Fibroblast of lung (primary cell): Measurements from ENCODE around the gene C2CD4C. TPM values are rescaled to one million over a fixed set of nuclear protein-coding genes. Genes with fewer than 3 reads are reported as not detected.

Experiments used
- DNase-seq, 2 donors: peaks; one replicate each; pipeline versions ENCODE4 v3.0.0 to v3.0.0-alpha.2; 2010; ENCODE audit warnings: low read depth in 2 of 2
- H2AFZ ChIP-seq: 2 replicates; pipeline ENCODE4 v1.5.1; 2012; ENCODE audit warnings: low read length, control low read depth, inconsistent platforms
- H3K27ac ChIP-seq: 2 replicates; pipeline ENCODE4 v1.5.1; 2011; ENCODE audit warnings: low read length, control low read depth; ENCODE audit not compliant: insufficient read depth
- H3K27me3 ChIP-seq: 2 replicates; pipeline ENCODE4 v1.5.1; 2011; ENCODE audit warnings: mild to moderate bottlenecking, low read length; ENCODE audit not compliant: control insufficient read depth, insufficient read depth
- H3K36me3 ChIP-seq: 2 replicates; pipeline ENCODE4 v1.5.1; 2011; ENCODE audit warnings: low read length; ENCODE audit not compliant: control insufficient read depth, insufficient read depth
- H3K4me1 ChIP-seq: 2 replicates; pipeline ENCODE4 v1.5.1; 2011; ENCODE audit warnings: low read length; ENCODE audit not compliant: control insufficient read depth, insufficient read depth; ENCODE audit errors: extremely low read depth
- H3K4me2 ChIP-seq: 2 replicates; pipeline ENCODE4 v1.5.1; 2011; ENCODE audit warnings: low read length, control low read depth; ENCODE audit not compliant: insufficient read depth; ENCODE audit errors: extremely low read depth
- H3K4me3 ChIP-seq, 4 experiments: fragments of 200-600 bp in 1 of 4; sonication (generic) in 1 of 4; replicated peaks in 1 of 4; 2 replicates each; pipeline ENCODE4 v1.5.1; 2011 to 2016; ENCODE audit warnings: low read length in 4 of 4, low read depth in 3 of 4, mild to moderate bottlenecking in 3 of 4, control low read depth in 2 of 4, inconsistent platforms in 1 of 4, mixed read lengths in 1 of 4; ENCODE audit not compliant: insufficient read depth in 1 of 4; ENCODE audit errors: control extremely low read depth in 1 of 4
- H3K79me2 ChIP-seq: 2 replicates; pipeline ENCODE4 v1.5.1; 2012; ENCODE audit warnings: mild to moderate bottlenecking, low read length, inconsistent platforms; ENCODE audit not compliant: control insufficient read depth, insufficient read depth
- H3K9ac ChIP-seq: 2 replicates; pipeline ENCODE4 v1.5.1; 2011; ENCODE audit warnings: mild to moderate bottlenecking, low read length, control low read depth; ENCODE audit not compliant: insufficient read depth
- H3K9me3 ChIP-seq: 2 replicates; pipeline ENCODE4 v1.5.1; 2012; ENCODE audit warnings: low read depth, low read length; ENCODE audit not compliant: control insufficient read depth, insufficient read depth
- H4K20me1 ChIP-seq: 2 replicates; pipeline ENCODE4 v1.5.1; 2011; ENCODE audit warnings: low read length; ENCODE audit not compliant: control insufficient read depth, insufficient read depth; ENCODE audit errors: extremely low read depth
- CTCF ChIP-seq, 2 donors: IDR thresholded peaks in 1 of 2; conservative IDR thresholded peaks in 1 of 2; 1 replicate in 1 of 2; 2 replicates in 1 of 2; pipeline ENCODE4 v1.5.1; 2011 to 2012; ENCODE audit warnings: low read length in 2 of 2, control low read depth in 1 of 2, inconsistent platforms in 1 of 2, low read depth in 1 of 2, mild to moderate bottlenecking in 1 of 2
- EZH2 ChIP-seq: IDR thresholded peaks from 2 replicates; pipeline ENCODE4 v1.5.1; 2012; ENCODE audit warnings: low read length, control low read depth, mild to moderate bottlenecking; ENCODE audit errors: missing control alignments
- polyA plus RNA-seq, 2 donors: library from polyadenylated mRNA; depleted of rRNA in 1 of 2; stranded (reverse) in 1 of 2; unstranded in 1 of 2; fragments of >200 nt; gene quantifications; 2 replicates each; pipeline ENCODE4 v1.2.1, GENCODE V29; 2011 to 2012; ENCODE audit warnings: missing spikeins in 1 of 2
- total RNA-seq: library from RNA; depleted of rRNA; stranded (reverse); fragments of >200 nt; gene quantifications from 2 replicates; pipeline ENCODE4 v1.2.1, GENCODE V29; 2014

The C2CD4C gene
- total and polyA plus RNA-seq, 2 donors (not counting 1 experiment from before 2014, with no cell fraction given) = 0.17 TPM; not detected in 1

- Histone ChIP-seq H3K4me2 (no peak overlapping the region), H4K20me1 (no peaks in the 10 kb centered on the region), H3K27me3 (no peaks in the 10 kb centered on the region), H3K9ac (no peak overlapping the region), H3K9me3 (no peaks in the 10 kb centered on the region), H3K79me2 (no peaks in the 10 kb centered on the region), H3K4me1 (no peaks in the 10 kb centered on the region), H2AFZ (no peak overlapping the region), H3K4me3 (no peak overlapping the region), H3K36me3 (no peaks in the 10 kb centered on the region), H3K27ac (no peak overlapping the region)
- DNase-seq = no peak
- TF ChIP-seq EZH2 (no peak), CTCF (conservative IDR thresholded peaks at IDR 0.05 in 1 of 2, IDR thresholded peaks at IDR 0.05 in 1 of 2; ENCODE audit: low read depth in 1 of 2, low read length in 2 of 2) (no peak)
These were observed 35.8 kb upstream of the C2CD4C start for GRCh38 chr19:444677-445210.

GRCh38 chr19:443005-443404 is 34.1 kb upstream of the C2CD4C start:
- Histone ChIP-seq H2AFZ (no peak overlapping the region), H4K20me1 (no peaks in the 10 kb centered on the region), H3K4me3 (no peak overlapping the region), H3K4me2 (no peak overlapping the region), H3K9ac (no peak overlapping the region), H3K36me3 (no peaks in the 10 kb centered on the region), H3K9me3 (no peaks in the 10 kb centered on the region), H3K4me1 (no peaks in the 10 kb centered on the region), H3K27ac (no peak overlapping the region), H3K79me2 (no peaks in the 10 kb centered on the region), H3K27me3 (no peaks in the 10 kb centered on the region)
- TF ChIP-seq CTCF (conservative IDR thresholded peaks at IDR 0.05 in 1 of 2, IDR thresholded peaks at IDR 0.05 in 1 of 2; ENCODE audit: low read depth in 1 of 2, low read length in 2 of 2) (no peak), EZH2 (no peak)
- no peak for DNase-seq

GRCh38 chr19:442085-442484 is 33.1 kb upstream of the C2CD4C start:
- no peak overlapping the region for H2AFZ ChIP-seq
- H3K9me3 ChIP-seq = no peaks in the 10 kb centered on the region

More at GRCh38 chr19:442085-442484, 33.1 kb upstream of the C2CD4C start:
- Histone ChIP-seq H4K20me1 (no peaks in the 10 kb centered on the region), H3K27me3 (no peaks in the 10 kb centered on the region), H3K4me2 (no peak overlapping the region), H3K36me3 (no peaks in the 10 kb centered on the region), H3K4me1 (no peaks in the 10 kb centered on the region), H3K27ac (no peak overlapping the region), H3K79me2 (no peaks in the 10 kb centered on the region), H3K4me3 (no peak overlapping the region), H3K9ac (no peak overlapping the region)
- no peak for TF ChIP-seq EZH2
- no peak for TF ChIP-seq CTCF (conservative IDR thresholded peaks at IDR 0.05 in 1 of 2, IDR thresholded peaks at IDR 0.05 in 1 of 2; ENCODE audit: low read depth in 1 of 2, low read length in 2 of 2)
- DNase-seq = no peak
